HepG2 (cell line): ENCODE results near the gene PCGF5. TPM values are rescaled to one million over a fixed set of nuclear protein-coding genes. Genes with fewer than 3 reads are reported as not detected.
A peak's percentile ranks its signal among the peaks of the same experiment; 100 is the strongest.
"Not testable (repeated sequence)": the region's sequence is repeated elsewhere in the genome, so short reads cannot be mapped to it uniquely, and the experiment has no call there.

Experiments
- ATAC-seq: fragments of 200-7000 bp; cut with Tn5 transposase; 3 replicates; pipeline ENCODE4 v1.9.1; 2020; ENCODE audit warnings: mild to moderate bottlenecking, moderate library complexity
- BruUV-seq: library from RNA; stranded (reverse); fragments of 400-500 nt; replicated peaks from 2 replicates; lab custom pipeline; 2021; lab: Mats Ljungman, UMichigan
- CTCF ChIA-PET: fragments of 300-600 bp; formaldehyde crosslinking; extraction: SDS; loops from one replicate; lab custom pipeline; 2021; ENCODE audit warnings: low total read pairs, inconsistent platforms, low intra/inter-chr PET ratio; lab: Yijun Ruan, JAX
- POLR2A ChIA-PET: fragments of 350-600 bp; sonication (Branson Sonifier 250); formaldehyde crosslinking; loops from one replicate; lab custom pipeline; 2020; ENCODE audit warnings: antibody characterized with exemption, inconsistent platforms; lab: Yijun Ruan, JAX
- DNase-seq: peaks from one replicate; pipeline ENCODE4 v3.0.0-alpha.2; 2015; ENCODE audit warnings: low spot score
- FAIRE-seq: peaks from 3 replicates; lab custom pipeline; 2011; peaks lifted over from hg19 to GRCh38; lab: Jason Lieb, UNC
- H2AFZ ChIP-seq: one replicate; pipeline ENCODE4 v1.6.1; 2011; ENCODE audit warnings: low read length, inconsistent platforms
- H3K27ac ChIP-seq: fragments of 300-600 bp; 3 replicates; pipeline ENCODE4 v1.8.0; 2011; ENCODE audit warnings: mixed run types, mild to moderate bottlenecking, mixed read lengths, low read length, inconsistent platforms; ENCODE audit not compliant: insufficient read depth; ENCODE audit errors: extremely low read length
- H3K27me3 ChIP-seq, 2 experiments: fragments of 200-600 bp in 1 of 2; 2 replicates in 1 of 2; 3 replicates in 1 of 2; pipeline versions ENCODE4 v1.6.0 to v1.8.0; 2011; ENCODE audit warnings: low read length in 2 of 2, mild to moderate bottlenecking in 2 of 2, moderate library complexity in 2 of 2, inconsistent platforms in 1 of 2; ENCODE audit not compliant: insufficient read depth in 2 of 2, control insufficient read depth in 1 of 2
- H3K36me3 ChIP-seq, 2 experiments: fragments of 200-600 bp in 1 of 2; replicated peaks in 1 of 2; 2 replicates in 1 of 2; 3 replicates in 1 of 2; pipeline versions ENCODE4 v1.5.1 to v1.8.0; 2011; ENCODE audit warnings: low read length in 2 of 2, inconsistent platforms in 1 of 2; ENCODE audit not compliant: insufficient read depth in 2 of 2, control insufficient read depth in 1 of 2
- H3K4me1 ChIP-seq: 2 replicates; pipeline ENCODE4 v1.5.1; 2012; ENCODE audit warnings: low read length, inconsistent platforms; ENCODE audit not compliant: insufficient read depth
- H3K4me2 ChIP-seq: 2 replicates; pipeline ENCODE4 v1.6.0; 2011; ENCODE audit warnings: low read depth, low read length, inconsistent platforms
- H3K4me3 ChIP-seq, 3 experiments: fragments of 200-600 bp in 1 of 3; sonication (generic), shearing (Covaris generic) in 1 of 3; replicated peaks in 1 of 3; 2 replicates each; pipeline ENCODE4 v1.5.1; 2011 to 2016; ENCODE audit warnings: low read length in 3 of 3, inconsistent platforms in 2 of 3, low read depth in 2 of 3, mild to moderate bottlenecking in 2 of 3, control low read depth in 1 of 3, mixed read lengths in 1 of 3; ENCODE audit not compliant: insufficient read depth in 1 of 3
- H3K79me2 ChIP-seq: one replicate; pipeline ENCODE4 v1.6.1; 2011; ENCODE audit warnings: low read length, inconsistent platforms; ENCODE audit not compliant: insufficient read depth
- H3K9ac ChIP-seq: 2 replicates; pipeline ENCODE4 v1.6.0; 2011; ENCODE audit warnings: mild to moderate bottlenecking, low read depth, low read length, inconsistent platforms; ENCODE audit not compliant: insufficient read depth
- H3K9me3 ChIP-seq: 2 replicates; pipeline ENCODE4 v1.5.1; 2012; ENCODE audit warnings: mild to moderate bottlenecking, low read length
- H4K20me1 ChIP-seq: 2 replicates; pipeline ENCODE4 v1.6.0; 2011; ENCODE audit warnings: inconsistent platforms, mild to moderate bottlenecking, low read length, moderate library complexity; ENCODE audit not compliant: insufficient read depth
- AFF4 ChIP-seq: sonication (generic); formaldehyde crosslinking; IDR thresholded peaks from 2 replicates; pipeline ENCODE4 v1.4.0; 2020; ENCODE audit warnings: missing genetic modification reagents
- BCL6 ChIP-seq: IDR thresholded peaks from 2 replicates; pipeline ENCODE4 v1.6.1; 2016; ENCODE audit warnings: missing genetic modification reagents, missing compliant biosample characterization
- NR2F6 ChIP-seq, 2 experiments: IDR thresholded peaks; 2 replicates each; pipeline ENCODE4 v1.6.1; 2016; ENCODE audit warnings: antibody characterized with exemption in 1 of 2, mild to moderate bottlenecking in 1 of 2
- ZFP62 ChIP-seq: sonication (generic); formaldehyde crosslinking; IDR thresholded peaks from 2 replicates; pipeline ENCODE4 v1.4.0; 2020; ENCODE audit warnings: missing genetic modification reagents
- ZNF230 ChIP-seq: sonication (generic); formaldehyde crosslinking; IDR thresholded peaks from 2 replicates; pipeline ENCODE4 v1.4.0; 2020; ENCODE audit warnings: mild to moderate bottlenecking, missing genetic modification reagents
- ZNF841 ChIP-seq: sonication (generic); formaldehyde crosslinking; IDR thresholded peaks from 2 replicates; pipeline ENCODE4 v1.8.1; 2023; ENCODE audit warnings: missing genetic modification reagents, borderline replicate concordance
- WGBS: methylation state at CpG from one replicate; pipeline ENCODE4 v1.1.6; 2017; ENCODE audit warnings: low lambda C conversion rate; 5-methylcytosine and 5-hydroxymethylcytosine counted together
- in situ Hi-C: cut with HindIII; loops from 2 replicates; pipeline ENCODE4 v1.10.0; 2017; ENCODE audit warnings: low pct_unique_long_range_greater_than_20kb; ENCODE audit not compliant: extremely low pct_ligation_motif_present
- intact Hi-C: fragments of 100-400 bp; cut with micrococcal nuclease; formaldehyde crosslinking; loops from one replicate; pipeline ENCODE4 v1.10.0; 2022; ENCODE audit not compliant: unreplicated experiment
- polyA plus RNA-seq, 8 experiments: library from polyadenylated mRNA; depleted of rRNA in 3 of 8; stranded (reverse) in 7 of 8; unstranded in 1 of 8; fragments of >200 nt; fragmentation: Illumina TruSeq in 4 of 8; extraction: Trizol in 4 of 8; gene quantifications; 2 replicates each; pipeline versions ENCODE4 v1.2.1 to v1.2.3, GENCODE V29; 2011 to 2016; ENCODE audit warnings: low read depth in 4 of 8, missing spikeins in 1 of 8, mixed read lengths in 1 of 8; ENCODE audit not compliant: insufficient read depth in 1 of 8
- total RNA-seq, 5 experiments: library from RNA; depleted of rRNA; stranded (reverse); fragments of >200 nt; fragmentation: Illumina TruSeq; extraction: Trizol; gene quantifications; 2 replicates each; pipeline ENCODE4 v1.2.3, GENCODE V29; 2016; ENCODE audit warnings: low read depth in 1 of 5

PCGF5 gene
- total and polyA plus RNA-seq, 2 of the 13 experiments (the other 11 are each of a cell fraction or from before 2014, with no cell fraction given), result 61.3 to 138 TPM

- no peak for TF ChIP-seq AFF4 (CRISPR knock-in tag)
- TF ChIP-seq ZFP62 (CRISPR knock-in tag), result no peak
- TF ChIP-seq NR2F6 (IDR thresholded peaks at IDR 0.05), result no peak
- TF ChIP-seq NR2F6 (CRISPR knock-in tag; IDR thresholded peaks at IDR 0.05), result no peak
- TF ChIP-seq ZNF841 (CRISPR knock-in tag), result no peak
- peak; percentile 36; the same call in 1 of the 2 replicates for TF ChIP-seq BCL6 (CRISPR knock-in tag)
- no peak for TF ChIP-seq ZNF230 (CRISPR knock-in tag)
Measured at GRCh38 chr10:91299999-91300575, 79.6 kb downstream of the PCGF5 start (continued).

DNA sequence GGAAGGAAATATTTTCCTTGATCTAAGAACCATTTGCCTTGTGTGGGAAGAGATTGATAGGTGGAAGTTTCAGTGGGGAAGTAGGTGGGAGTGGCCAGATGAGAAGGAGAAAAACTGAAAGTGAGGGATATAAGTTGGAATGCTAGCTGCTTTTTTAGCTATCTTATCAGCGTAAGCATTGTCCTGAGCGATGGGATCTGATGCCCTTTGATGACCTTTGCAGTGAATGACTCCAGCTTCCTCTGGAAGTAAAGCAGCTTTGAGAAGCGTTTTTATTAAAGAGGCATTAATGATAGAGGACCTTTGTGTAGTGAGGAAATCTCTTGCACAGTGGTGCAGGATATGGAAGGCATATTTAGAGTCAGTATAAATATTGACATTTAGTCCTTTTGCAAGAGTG, 82.5 kb downstream of the PCGF5 start:
- BruUV-seq, FAIRE-seq, CTCF ChIA-PET: not testable (repeated sequence)

GRCh38 chr10:91305979-91306378, 85.5 kb downstream of the PCGF5 start:
- CTCF ChIA-PET, H3K9me3 ChIP-seq, H3K79me2 ChIP-seq, H3K4me3 ChIP-seq, H3K27ac ChIP-seq, H3K4me1 ChIP-seq, H3K9ac ChIP-seq, H3K4me2 ChIP-seq, DNase-seq, H2AFZ ChIP-seq, H3K36me3 ChIP-seq, intact Hi-C loops, ATAC-seq, in situ Hi-C loops, H4K20me1 ChIP-seq, POLR2A ChIA-PET, FAIRE-seq, H3K27me3 ChIP-seq, BruUV-seq: not testable (repeated sequence)
- WGBS, result 23% methylated on average over 7 of the region's 7 CpGs

More for the DNA sequence above, 82.5 kb downstream of the PCGF5 start:
- H3K36me3 ChIP-seq, POLR2A ChIA-PET, H2AFZ ChIP-seq, H3K4me3 ChIP-seq, H4K20me1 ChIP-seq, H3K79me2 ChIP-seq, H3K9me3 ChIP-seq, H3K4me1 ChIP-seq, H3K27me3 ChIP-seq, H3K9ac ChIP-seq, ATAC-seq, in situ Hi-C loops, H3K4me2 ChIP-seq, H3K27ac ChIP-seq, intact Hi-C loops, DNase-seq: not testable (repeated sequence)
- WGBS, result 4% methylated on average over 3 of the region's 3 CpGs
